SH-SY5Y (cell line): ENCODE measurements around the gene CCDC85A.

Experiments used
- GATA2 ChIP-seq: IDR thresholded peaks from 2 replicates; pipeline ENCODE4 v1.6.1; 2011; ENCODE audit warnings: mild to moderate bottlenecking, low read depth, low read length
- GATA3 ChIP-seq: IDR thresholded peaks from 2 replicates; pipeline ENCODE4 v1.6.1; 2011; ENCODE audit warnings: low read depth, mild to moderate bottlenecking, low read length, moderate library complexity

Gene CCDC85A

GRCh38 chr2:56224316-56224715 lies 40.5 kb downstream of the CCDC85A start:
- TF ChIP-seq GATA3 (no peak), GATA2 (no peak)

- TF ChIP-seq GATA2 (no peak), GATA3 (no peak)
Observed at GRCh38 chr2:56227811-56228210, 44.0 kb downstream of the CCDC85A start.

GRCh38 chr2:56229397-56230060 lies 45.7 kb downstream of the CCDC85A start:
- TF ChIP-seq GATA2: no peak
- no peak for TF ChIP-seq GATA3

- TF ChIP-seq GATA3 (no peak), GATA2 (no peak)
Observed at GRCh38 chr2:56230156-56230555, 46.4 kb downstream of the CCDC85A start.

GRCh38 chr2:56231361-56231760 lies 47.6 kb downstream of the CCDC85A start:
- no peak for TF ChIP-seq GATA2
- no peak for TF ChIP-seq GATA3

GRCh38 chr2:56232912-56233311 lies 49.1 kb downstream of the CCDC85A start:
- TF ChIP-seq GATA3 (no peak), GATA2 (no peak)

- TF ChIP-seq GATA3: no peak
- TF ChIP-seq GATA2: no peak
Observed at GRCh38 chr2:56234241-56234640, 50.5 kb downstream of the CCDC85A start.

- no peak for TF ChIP-seq GATA2
Observed at GRCh38 chr2:56239030-56239429, 55.2 kb downstream of the CCDC85A start.

- TF ChIP-seq GATA3 (no peak), GATA2 (no peak)
Observed at GRCh38 chr2:56239437-56239836, 55.6 kb downstream of the CCDC85A start.

- no peak for TF ChIP-seq GATA3
- TF ChIP-seq GATA2: no peak
Observed at GRCh38 chr2:56240210-56240609, 56.4 kb downstream of the CCDC85A start.

- TF ChIP-seq GATA2 (no peak), GATA3 (no peak)
Observed at GRCh38 chr2:56244506-56244905, 60.7 kb downstream of the CCDC85A start.

GRCh38 chr2:56244911-56245530 lies 61.2 kb downstream of the CCDC85A start:
- TF ChIP-seq GATA3 (no peak), GATA2 (no peak)

GRCh38 chr2:56248965-56249742 lies 65.4 kb downstream of the CCDC85A start:
- TF ChIP-seq GATA3 (no peak), GATA2 (no peak)

- TF ChIP-seq GATA3 (no peak), GATA2 (no peak)
Observed at GRCh38 chr2:56250153-56250729, 66.5 kb downstream of the CCDC85A start.
